Naive B cell (primary cell): ENCODE measurements around the gene OR1B1. TPM values are rescaled to one million over a fixed set of nuclear protein-coding genes. Genes with fewer than 3 reads are reported as not detected.

Experiments used
- ATAC-seq, 2 donors: fragments of 150-1000 bp; cut with Tn5 transposase; 2 replicates each; pipeline ENCODE4 v1.10.0; 2021; ENCODE audit warnings: low read depth in 2 of 2, mild to moderate bottlenecking in 2 of 2, moderate library complexity in 2 of 2
- DNase-seq: peaks from one replicate; pipeline ENCODE4 v3.0.0; 2022
- H3K27ac Mint-ChIP-seq, 6 donors: one replicate each; pipeline ENCODE4 v1.8.0; 2020 to 2022; ENCODE audit warnings: mild to moderate bottlenecking in 6 of 6, mixed read lengths in 6 of 6, moderate library complexity in 5 of 6, inconsistent platforms in 2 of 6
- H3K27me3 Mint-ChIP-seq, 3 donors: one replicate each; pipeline ENCODE4 v1.8.0; 2021 to 2022; ENCODE audit warnings: mixed read lengths in 3 of 3, mild to moderate bottlenecking in 1 of 3
- H3K36me3 Mint-ChIP-seq, 2 donors: one replicate each; pipeline ENCODE4 v1.8.0; 2020 to 2022; ENCODE audit warnings: mixed read lengths in 2 of 2, inconsistent platforms in 1 of 2, mild to moderate bottlenecking in 1 of 2
- H3K4me1 Mint-ChIP-seq, 3 donors: one replicate each; pipeline ENCODE4 v1.8.0; 2020 to 2022; ENCODE audit warnings: mixed read lengths in 3 of 3, inconsistent platforms in 1 of 3, mild to moderate bottlenecking in 1 of 3, moderate library complexity in 1 of 3
- H3K4me3 Mint-ChIP-seq, 8 donors: one replicate each; pipeline ENCODE4 v1.8.0; 2020 to 2022; ENCODE audit warnings: mild to moderate bottlenecking in 8 of 8, mixed read lengths in 8 of 8, moderate library complexity in 8 of 8, inconsistent platforms in 2 of 8
- H3K9me3 Mint-ChIP-seq, 7 donors: one replicate each; pipeline ENCODE4 v1.8.0; 2020 to 2022; ENCODE audit warnings: mixed read lengths in 7 of 7, mild to moderate bottlenecking in 5 of 7, inconsistent platforms in 2 of 7, moderate library complexity in 1 of 7
- polyA plus RNA-seq, 6 donors: library from polyadenylated mRNA; unstranded; fragments of 300-500 nt; fragmentation: Illumina TruSeq; gene quantifications; one replicate each; pipeline ENCODE4 v1.2.3, GENCODE V29; 2021; ENCODE audit warnings: low read depth in 6 of 6

OR1B1 gene
- polyA plus RNA-seq, 6 donors from 2014 or later: not detected

GRCh38 chr9:122579874-122580273 lies 77.6 kb downstream of the OR1B1 start:
- no peak for DNase-seq

More at GRCh38 chr9:122579874-122580273, 77.6 kb downstream of the OR1B1 start:
- H3K27ac Mint-ChIP-seq: no peak overlapping the region
- no peak for ATAC-seq
- no peak overlapping the region for H3K4me3 Mint-ChIP-seq
- H3K36me3 Mint-ChIP-seq: no peaks in the 10 kb centered on the region
- H3K4me1 Mint-ChIP-seq: no peaks in the 10 kb centered on the region
- peaks cover 0 to 20% (median 3%) of the 10 kb centered on the region in 3 donors for H3K27me3 Mint-ChIP-seq
- peaks cover 0 to 8% (median 1%) of the 10 kb centered on the region in 7 donors for H3K9me3 Mint-ChIP-seq

Other genes starting within 250 kb of the OR1B1 start
- gene OR1J1, start 179.7 kb downstream of the OR1B1 start, polyA plus RNA-seq: not detected
- not detected for gene OR1J2, start 146.8 kb downstream of the OR1B1 start, polyA plus RNA-seq
- not detected for gene OR1J4, start 138.5 kb downstream of the OR1B1 start, polyA plus RNA-seq
- not detected for gene OR1N1, start 130.3 kb downstream of the OR1B1 start, polyA plus RNA-seq
- not detected for gene OR1N2, start 104.5 kb downstream of the OR1B1 start, polyA plus RNA-seq
- gene OR1L8, start 74.2 kb downstream of the OR1B1 start, polyA plus RNA-seq: not detected
- gene OR1Q1, start 42.9 kb downstream of the OR1B1 start, polyA plus RNA-seq: not detected
- gene OR1L1, start 4.1 kb upstream of the OR1B1 start, polyA plus RNA-seq: not detected
- not detected for gene OR1L3, start 17.5 kb upstream of the OR1B1 start, polyA plus RNA-seq
- gene OR1L4, start 66.4 kb upstream of the OR1B1 start, polyA plus RNA-seq: not detected
- gene OR1L6, start 84.7 kb upstream of the OR1B1 start, polyA plus RNA-seq: not detected
- not detected for gene OR5C1, start 131.3 kb upstream of the OR1B1 start, polyA plus RNA-seq
- gene OR1K1, start 142.5 kb upstream of the OR1B1 start, polyA plus RNA-seq: not detected
- gene PDCL, start 171.0 kb upstream of the OR1B1 start, polyA plus RNA-seq: 1 to 10 TPM; 5.3 to 9.3 (median 6.5) TPM
- gene RC3H2, start 247.7 kb upstream of the OR1B1 start, polyA plus RNA-seq: 10 to 100 TPM; 26.5 to 39.1 (median 33.1) TPM